Measurements from ENCODE around the gene CCL17. TPM values are rescaled to one million over a fixed set of nuclear protein-coding genes. Genes with fewer than 3 reads are reported as not detected.
"Not testable (repeated sequence)": the region's sequence is repeated elsewhere in the genome, so short reads cannot be mapped to it uniquely, and the experiment has no call there.

The CCL17 gene
- polyA plus RNA-seq, 5 donors = not detected

GRCh38 chr16:57395026-57395425, 9.5 kb upstream of the CCL17 start:
- no peak for DNase-seq

DNA sequence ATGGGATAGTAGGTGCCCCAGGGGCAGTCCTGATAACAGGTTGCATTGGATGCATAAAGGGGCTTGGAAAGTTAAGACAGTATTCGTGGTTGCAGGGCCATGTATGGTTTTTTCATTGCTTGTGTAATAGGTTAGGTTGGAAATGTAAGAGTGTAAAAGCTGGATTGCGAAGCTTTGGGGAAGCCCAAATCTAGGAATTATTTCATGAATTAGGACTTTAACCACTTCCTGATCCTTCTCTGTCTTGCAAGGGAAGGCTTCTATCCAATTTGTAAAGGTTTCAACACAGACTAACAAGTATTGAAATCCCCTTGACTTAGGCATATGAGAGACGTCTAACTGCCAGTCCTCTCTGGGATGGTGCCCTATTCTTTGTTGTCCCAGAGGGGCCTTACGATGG, 7.8 kb upstream of the CCL17 start:
- DNase-seq = no peak

DNA sequence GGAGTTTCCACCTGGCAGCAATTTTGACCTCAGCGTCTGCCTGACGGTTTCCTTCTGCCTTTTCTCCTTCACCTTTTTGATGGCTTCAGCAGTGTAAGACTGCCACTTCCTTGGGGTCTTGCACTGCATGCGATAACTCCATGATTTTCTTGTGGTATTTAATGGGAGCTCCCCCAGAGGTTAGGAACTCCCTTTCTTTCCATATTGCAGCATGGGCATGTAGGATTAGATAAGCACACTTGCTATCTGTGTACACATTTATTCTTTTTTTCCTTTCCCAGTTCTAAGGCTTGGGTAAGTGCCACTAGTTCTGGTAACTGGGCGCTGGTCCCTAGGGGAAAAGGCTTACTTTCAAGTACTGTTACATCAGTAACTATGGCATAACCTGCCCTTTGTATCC, 7.1 kb upstream of the CCL17 start:
- not testable (repeated sequence) for DNase-seq

GRCh38 chr16:57401943-57402640, 2.5 kb upstream of the CCL17 start:
- DNase-seq = no peak

GRCh38 chr16:57405097-57405496, 530 bp downstream of the CCL17 start:
- DNase-seq = no peak

GRCh38 chr16:57406881-57407280, 2.3 kb downstream of the CCL17 start:
- DNase-seq = no peak

- no peak for DNase-seq
Observed at GRCh38 chr16:57407521-57408353, 3.2 kb downstream of the CCL17 start.

GRCh38 chr16:57409065-57409464, 4.5 kb downstream of the CCL17 start:
- no peak for DNase-seq

DNA sequence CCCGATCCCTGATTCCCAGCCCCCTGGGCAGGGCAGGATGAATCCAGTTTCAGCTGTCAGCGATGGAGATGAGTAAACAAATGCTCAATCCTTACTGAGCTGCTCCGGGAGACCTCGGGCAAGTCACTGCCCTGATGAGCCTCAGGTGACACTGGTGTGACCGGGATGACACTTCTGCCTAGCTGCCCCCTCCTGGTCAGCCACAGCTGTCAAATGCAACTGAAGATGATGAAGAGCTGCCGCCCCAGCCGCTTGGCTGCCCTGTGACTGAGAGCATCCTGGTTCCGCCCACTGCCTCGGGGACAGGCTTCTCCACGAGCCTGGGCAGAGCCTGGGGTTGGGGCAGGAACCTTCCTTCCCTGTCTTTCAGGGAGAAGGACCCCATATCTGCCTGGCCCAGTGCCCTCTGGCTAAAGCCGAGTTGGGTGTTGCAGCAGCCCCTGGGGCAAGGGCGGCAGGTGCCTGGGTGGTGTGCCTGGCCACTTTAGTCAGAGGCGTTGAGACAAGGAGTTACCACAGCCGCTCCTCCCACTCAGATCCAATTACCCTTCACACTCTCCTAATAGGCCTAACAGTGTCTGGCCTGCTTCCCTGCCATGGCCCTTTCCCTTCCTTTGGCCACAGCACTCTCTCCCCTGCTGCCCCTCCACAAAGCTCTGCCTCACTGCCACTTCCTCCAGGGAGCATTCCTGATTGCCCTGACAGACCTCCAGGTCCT, 5.5 kb downstream of the CCL17 start:
- no peak for DNase-seq

DNA sequence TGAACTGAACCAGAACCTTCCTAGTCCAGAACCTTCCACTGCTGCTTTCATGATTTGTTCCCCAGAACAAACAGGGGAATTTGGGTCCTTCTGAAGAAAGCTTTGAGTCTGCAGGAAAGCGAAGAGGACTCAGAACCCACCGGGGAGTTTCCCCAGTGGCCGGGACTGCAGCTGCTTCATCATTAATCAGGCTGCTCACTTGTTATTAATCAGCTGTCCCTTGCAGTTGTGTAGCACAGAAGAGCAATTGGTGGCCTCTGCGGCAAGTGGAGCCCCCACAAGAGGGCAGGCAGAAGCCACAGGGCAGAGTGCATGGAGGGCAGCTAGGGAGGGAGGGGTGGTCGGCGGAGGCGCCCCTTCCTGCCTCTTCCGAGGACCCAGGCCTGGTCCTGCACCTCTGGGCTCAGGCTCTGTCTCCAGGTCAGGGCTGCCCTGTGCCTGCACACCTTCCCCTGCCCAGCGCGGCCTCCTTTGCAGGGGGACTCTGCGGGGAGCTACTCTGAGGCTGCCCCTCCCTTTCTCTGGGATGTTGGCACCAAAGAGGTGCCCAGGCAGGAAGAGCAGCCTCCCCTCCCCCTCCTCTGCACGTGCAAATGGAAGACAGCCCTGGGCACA, 6.9 kb downstream of the CCL17 start:
- no peak for DNase-seq

- DNase-seq = no peak
Observed at GRCh38 chr16:57412584-57412983, 8.0 kb downstream of the CCL17 start.

- no peak for DNase-seq
Observed at GRCh38 chr16:57413301-57413730, 8.7 kb downstream of the CCL17 start.

DNA sequence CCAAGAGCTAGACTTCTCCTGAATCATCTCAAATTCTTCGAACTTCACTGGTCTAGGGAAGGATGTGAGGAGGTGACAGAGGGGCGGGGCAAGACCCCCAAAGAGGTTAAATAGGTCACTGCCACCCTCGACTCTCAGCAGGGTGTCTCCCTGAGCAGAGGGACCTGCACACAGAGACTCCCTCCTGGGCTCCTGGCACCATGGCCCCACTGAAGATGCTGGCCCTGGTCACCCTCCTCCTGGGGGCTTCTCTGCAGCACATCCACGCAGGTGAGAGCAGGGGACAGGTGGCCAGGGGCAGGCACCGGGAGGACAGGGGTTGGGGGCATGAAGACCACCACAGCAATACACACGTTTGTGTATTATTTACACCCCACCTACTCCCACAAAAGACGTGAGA, 9.2 kb downstream of the CCL17 start:
- DNase-seq = no peak

GRCh38 chr16:57416084-57416483, 11.5 kb downstream of the CCL17 start:
- DNase-seq = no peak

DNA sequence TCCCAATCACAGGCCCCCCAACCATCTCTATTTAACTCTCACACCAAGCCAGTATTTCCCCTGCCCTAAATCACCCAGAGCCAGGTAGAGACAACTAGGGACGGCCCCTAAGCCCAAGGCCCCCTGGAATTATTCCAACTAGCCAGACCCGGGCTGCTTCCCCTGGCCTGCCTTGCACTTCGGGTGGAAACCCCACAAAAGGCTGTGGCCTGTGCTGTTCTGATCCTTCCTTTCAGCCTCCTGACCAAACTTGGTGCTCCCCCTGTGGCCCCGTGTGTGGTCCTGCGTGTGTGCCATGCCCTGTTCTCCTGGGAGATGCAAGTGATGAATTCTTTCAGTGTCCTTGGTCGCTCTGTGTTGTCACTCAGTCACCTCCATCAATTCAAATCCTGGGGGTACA, 14.9 kb downstream of the CCL17 start:
- no peak for DNase-seq

- peak; percentile 59 to 68 for DNase-seq
Observed at GRCh38 chr16:57422026-57422944, 17.7 kb downstream of the CCL17 start.

DNA sequence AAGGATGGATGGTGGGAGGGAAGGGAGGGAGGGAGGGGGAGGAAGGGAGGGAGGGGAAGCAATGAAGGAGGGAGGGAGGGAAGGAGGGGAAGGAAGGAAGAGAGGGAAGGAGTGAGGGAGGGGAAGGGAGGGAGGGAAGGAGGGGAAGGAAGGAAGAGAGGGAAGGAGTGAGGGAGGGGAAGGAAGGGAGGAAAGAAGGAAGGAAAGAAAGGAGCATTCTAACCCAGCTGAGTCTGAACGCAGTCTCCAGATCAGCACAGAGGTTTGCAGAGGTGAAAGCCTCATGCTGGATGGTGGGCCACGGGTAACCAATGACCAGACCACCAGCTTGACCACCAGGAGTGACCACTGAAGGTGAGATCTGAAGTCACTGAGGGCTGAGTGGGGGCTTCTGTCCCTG, 18.6 kb downstream of the CCL17 start:
- DNase-seq = no peak

GRCh38 chr16:57424583-57424982, 20.0 kb downstream of the CCL17 start:
- no peak for DNase-seq

DNA sequence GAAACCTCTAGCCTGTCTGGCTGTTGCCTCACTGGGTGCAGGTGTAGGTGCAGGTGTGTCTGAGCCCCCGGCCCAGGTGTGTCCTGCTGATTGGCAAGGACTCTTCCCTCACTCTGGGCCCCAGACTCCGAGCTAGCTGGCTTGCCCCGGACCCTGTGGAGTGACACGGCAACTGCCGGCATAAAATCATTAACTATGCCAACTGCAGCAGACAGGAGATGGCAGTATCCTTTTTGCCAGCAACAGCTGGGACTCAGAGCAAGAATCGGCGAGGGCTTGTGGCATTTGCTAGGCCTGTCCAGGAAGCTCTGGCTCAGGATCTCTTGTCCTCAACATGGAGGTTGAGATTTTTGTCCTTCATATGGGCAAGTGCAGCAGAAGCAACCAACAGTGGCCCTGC, 21.8 kb downstream of the CCL17 start:
- no peak for DNase-seq

DNA sequence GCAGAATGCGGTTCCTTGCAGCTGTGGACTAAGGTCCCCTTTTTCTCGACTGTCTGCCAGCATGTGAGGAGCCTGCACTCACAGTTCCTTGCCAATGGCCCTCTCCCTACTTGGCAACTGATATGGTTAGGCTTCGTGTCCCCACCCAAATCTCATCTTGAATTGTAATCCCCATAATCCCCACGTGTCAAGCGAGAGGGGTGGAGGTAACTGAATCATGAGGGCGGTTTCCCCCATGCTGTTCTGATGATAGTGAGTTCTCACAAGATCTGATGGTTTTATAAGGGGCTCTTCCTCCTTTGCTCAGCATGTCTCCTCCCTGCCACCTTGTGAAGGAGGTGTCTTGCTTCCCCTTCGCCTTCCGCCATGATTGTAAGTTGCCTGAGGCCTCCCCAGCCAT, 22.7 kb downstream of the CCL17 start:
- no peak for DNase-seq

DNA sequence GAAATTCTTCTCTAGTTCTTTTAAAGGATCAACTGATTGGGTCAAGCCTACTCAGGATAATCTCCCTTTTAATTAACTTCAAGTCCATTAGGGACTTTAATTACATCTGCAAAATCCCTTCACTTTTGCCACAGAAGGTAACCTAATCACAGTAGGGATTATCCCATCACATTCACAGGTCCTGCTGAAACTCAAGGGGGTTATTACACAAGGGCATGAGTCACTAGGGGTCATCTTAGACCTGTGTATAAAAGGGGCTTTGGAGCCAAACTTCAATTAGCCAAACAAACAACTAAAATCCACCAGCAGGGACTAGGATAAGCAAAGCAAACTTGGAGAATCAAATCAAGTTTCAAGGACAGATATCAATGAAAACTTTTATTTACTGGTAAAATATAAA, 23.3 kb downstream of the CCL17 start:
- DNase-seq = no peak

All from right lung (tissue), 5 donors.